Activated naive CD8-positive, alpha-beta T cell treated with anti-CD3 and anti-CD28 coated beads, Interleukin-2, amount 10 ng/mL, durations not matched to agents 7 days and 5 days (primary cell): Measurements from ENCODE around the gene MAP3K13. TPM values are rescaled to one million over a fixed set of nuclear protein-coding genes. Genes with fewer than 3 reads are reported as not detected.
A peak's percentile ranks its signal among the peaks of the same experiment; 100 is the strongest.
"Not testable (repeated sequence)": the region's sequence is repeated elsewhere in the genome, so short reads cannot be mapped to it uniquely, and the experiment has no call there.

Experiments
- ATAC-seq: fragments of 150-1000 bp; cut with Tn5 transposase; one replicate; pipeline ENCODE4 v1.10.0; 2021; ENCODE audit warnings: low read depth, moderate library complexity
- POLR2A ChIA-PET: fragments of 350-600 bp; sonication (Branson Sonifier 250); formaldehyde crosslinking; loops from one replicate; lab custom pipeline; 2021; ENCODE audit warnings: antibody characterized with exemption; lab: Charles Lee
- DNase-seq: peaks from one replicate; pipeline ENCODE4 v3.0.0; 2021
- H3K27ac Mint-ChIP-seq: one replicate; pipeline ENCODE4 v1.8.0; 2022; ENCODE audit warnings: mild to moderate bottlenecking, mixed read lengths
- H3K27me3 Mint-ChIP-seq: one replicate; pipeline ENCODE4 v1.8.0; 2022; ENCODE audit warnings: mild to moderate bottlenecking, moderate library complexity, mixed read lengths
- H3K36me3 Mint-ChIP-seq: one replicate; pipeline ENCODE4 v1.8.0; 2021; ENCODE audit warnings: mild to moderate bottlenecking, mixed read lengths
- H3K4me1 Mint-ChIP-seq: one replicate; pipeline ENCODE4 v1.8.0; 2021; ENCODE audit warnings: mixed read lengths
- H3K4me3 Mint-ChIP-seq: one replicate; pipeline ENCODE4 v1.8.0; 2022; ENCODE audit warnings: mild to moderate bottlenecking, moderate library complexity, mixed read lengths
- H3K9me3 Mint-ChIP-seq: one replicate; pipeline ENCODE4 v1.8.0; 2021; ENCODE audit warnings: mixed read lengths
- total RNA-seq, 2 experiments: library from RNA; stranded (reverse); gene quantifications; one replicate each; pipeline ENCODE4 v1.2.3, GENCODE V29; 2021

Gene MAP3K13
- total RNA-seq, 2 experiments from 2014 or later: 11.4 to 12.5 TPM

DNA sequence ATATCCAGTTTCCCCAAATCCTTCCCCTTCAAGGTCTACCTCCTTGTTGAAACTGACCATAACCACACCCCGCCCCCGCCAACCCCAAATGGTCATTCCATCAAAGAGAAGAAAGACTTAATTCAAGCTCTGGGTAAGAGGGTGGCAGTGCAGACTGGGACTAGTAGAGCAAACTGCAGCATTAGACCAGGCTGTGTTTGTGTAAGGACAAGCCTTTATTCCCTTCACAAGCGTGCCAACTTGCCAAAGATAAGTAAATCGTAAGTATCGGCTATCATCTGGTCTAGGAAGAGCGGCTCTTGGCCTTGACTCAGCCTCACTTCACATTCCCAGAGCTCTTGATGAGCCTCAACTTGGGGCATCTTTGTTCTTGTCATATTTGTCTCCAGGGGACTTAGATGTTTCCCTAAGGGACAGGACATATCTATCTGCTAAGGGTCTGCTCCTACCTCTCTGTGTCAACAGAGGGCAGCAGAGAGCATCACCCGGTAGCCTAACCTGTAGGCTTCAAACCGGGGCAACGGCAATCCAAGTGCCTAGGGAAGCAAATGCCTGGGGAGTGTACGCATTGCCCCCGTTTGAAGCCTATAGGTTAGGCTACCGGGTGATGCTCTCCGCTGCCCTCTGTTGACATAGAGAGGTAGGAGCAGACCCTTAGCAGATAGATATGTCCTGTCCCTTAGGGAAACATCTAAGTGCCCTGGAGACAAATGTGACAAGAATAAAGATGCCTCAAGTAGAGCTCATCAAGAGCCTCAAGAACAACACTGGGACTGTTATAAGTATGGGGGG is 8.9 kb upstream of the MAP3K13 start:
- ATAC-seq: peak; percentile 100
- peak; percentile 60 for DNase-seq
- POLR2A ChIA-PET: no interaction called here
- peaks cover 40% of the 10 kb centered on the region for H3K27me3 Mint-ChIP-seq
- H3K4me3 Mint-ChIP-seq: no peak overlapping the region
- no peaks in the 10 kb centered on the region for H3K4me1 Mint-ChIP-seq
- H3K36me3 Mint-ChIP-seq: no peaks in the 10 kb centered on the region
- no peak overlapping the region for H3K27ac Mint-ChIP-seq
- no peaks in the 10 kb centered on the region for H3K9me3 Mint-ChIP-seq

- Mint-ChIP-seq H3K27ac (no peak overlapping the region), H3K27me3 (peaks cover 36% of the 10 kb centered on the region), H3K36me3 (no peaks in the 10 kb centered on the region), H3K4me1 (no peaks in the 10 kb centered on the region), H3K4me3 (no peak overlapping the region), H3K9me3 (no peaks in the 10 kb centered on the region)
- POLR2A ChIA-PET: no interaction called here
- DNase-seq (no peak), ATAC-seq (no peak)
Observed at GRCh38 chr3:185356499-185356898, 6.4 kb upstream of the MAP3K13 start.

DNA sequence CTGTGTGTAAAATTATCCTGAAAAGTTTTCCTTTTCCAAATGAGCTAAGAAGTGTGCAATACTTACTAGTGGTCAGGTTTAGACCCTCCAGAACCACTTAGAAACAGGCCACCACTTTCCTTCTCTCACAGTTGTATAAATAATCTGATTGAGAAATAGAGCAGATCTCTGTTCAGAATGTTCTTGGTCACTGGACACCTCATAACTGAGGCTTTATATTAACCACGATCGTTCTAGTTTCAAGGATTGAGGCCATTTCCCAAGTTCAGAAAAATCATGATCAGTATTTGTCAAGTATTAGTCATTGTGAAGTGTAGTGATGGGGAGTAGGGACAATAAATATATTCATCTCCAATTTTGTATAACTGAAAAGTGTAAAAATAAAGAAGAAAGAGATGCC is 1.0 kb upstream of the MAP3K13 start:
- Mint-ChIP-seq H3K36me3 (no peaks in the 10 kb centered on the region), H3K27ac (no peak overlapping the region), H3K4me1 (peaks cover 10% of the 10 kb centered on the region), H3K4me3 (no peak overlapping the region), H3K9me3 (no peaks in the 10 kb centered on the region), H3K27me3 (peaks cover 63% of the 10 kb centered on the region)
- no peak for DNase-seq
- POLR2A ChIA-PET: no interaction called here
- no peak for ATAC-seq

DNA sequence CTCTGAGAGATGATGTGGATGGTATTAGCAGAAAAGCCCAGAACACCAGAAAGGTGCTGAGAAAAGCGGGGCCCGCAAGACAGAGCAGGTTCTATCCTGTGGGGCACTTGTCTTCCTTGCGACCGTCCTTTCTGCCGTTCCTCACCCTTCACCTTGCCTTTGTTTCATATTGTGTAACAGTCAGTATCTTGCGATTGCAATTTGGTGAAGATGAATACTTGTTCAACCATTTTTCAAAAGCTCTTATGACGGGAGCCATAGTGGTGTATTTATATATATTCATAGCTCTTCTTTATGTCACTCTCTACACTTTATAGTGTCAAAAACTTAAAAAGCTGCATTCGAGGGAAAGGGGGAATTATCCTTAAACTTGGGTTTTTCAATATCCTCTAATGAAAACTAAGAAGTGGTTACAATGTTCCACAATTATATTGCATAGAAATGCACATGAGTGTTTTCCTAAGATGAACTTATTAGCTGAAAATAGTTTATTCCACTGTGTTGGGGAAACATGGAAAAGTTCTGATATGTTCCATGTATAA is 797 bp downstream of the MAP3K13 start:
- ATAC-seq (peak; percentile 45), DNase-seq (no peak)
- Mint-ChIP-seq H3K4me1 (peaks cover 10% of the 10 kb centered on the region), H3K27ac (no peak overlapping the region), H3K36me3 (no peaks in the 10 kb centered on the region), H3K4me3 (peak overlapping the region; percentile 85), H3K27me3 (peaks cover 63% of the 10 kb centered on the region), H3K9me3 (no peaks in the 10 kb centered on the region)
- POLR2A ChIA-PET: no interaction called here

DNA sequence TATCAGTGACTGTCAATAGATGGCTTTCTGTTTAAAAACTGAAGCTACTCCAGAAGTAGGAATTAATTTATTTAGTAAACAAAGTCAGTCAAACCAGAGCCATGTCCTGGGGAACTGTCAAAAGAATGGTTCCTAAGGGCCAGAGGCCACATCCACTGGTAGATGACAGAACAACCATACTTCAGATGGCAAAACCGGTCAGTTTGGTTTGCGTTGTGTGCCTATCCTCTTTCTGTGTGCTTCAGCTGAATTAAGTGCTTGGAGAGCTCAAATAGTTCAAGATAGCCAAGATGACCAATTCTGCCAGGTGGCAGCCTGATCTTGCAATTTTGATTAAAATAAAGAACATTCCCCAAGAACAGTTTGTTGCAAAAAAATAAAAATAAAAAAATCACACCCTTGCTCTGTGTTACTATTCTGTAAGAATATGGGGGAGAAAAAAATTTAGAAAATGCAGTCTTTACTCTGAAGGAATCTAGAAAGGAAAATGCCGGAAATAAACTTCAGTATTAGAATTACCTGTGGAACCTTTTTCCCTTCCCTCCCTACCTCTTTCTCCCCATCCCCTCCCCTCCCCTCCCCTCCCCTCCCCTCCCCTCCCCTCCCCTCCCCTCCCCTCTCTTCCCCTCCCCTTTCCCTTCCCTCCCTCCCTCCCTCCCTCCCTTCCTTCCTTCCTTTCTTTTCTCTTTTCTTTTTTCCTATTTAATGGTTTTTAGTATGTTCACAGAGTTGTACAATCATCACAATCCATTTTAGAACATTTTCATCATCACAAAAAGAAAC is 2.5 kb downstream of the MAP3K13 start:
- POLR2A ChIA-PET: no interaction called here
- Mint-ChIP-seq H3K9me3 (no peaks in the 10 kb centered on the region), H3K4me1 (peaks cover 10% of the 10 kb centered on the region), H3K4me3 (no peak overlapping the region), H3K36me3 (no peaks in the 10 kb centered on the region), H3K27me3 (peaks cover 67% of the 10 kb centered on the region), H3K27ac (no peak overlapping the region)
- ATAC-seq (no peak), DNase-seq (no peak)

DNA sequence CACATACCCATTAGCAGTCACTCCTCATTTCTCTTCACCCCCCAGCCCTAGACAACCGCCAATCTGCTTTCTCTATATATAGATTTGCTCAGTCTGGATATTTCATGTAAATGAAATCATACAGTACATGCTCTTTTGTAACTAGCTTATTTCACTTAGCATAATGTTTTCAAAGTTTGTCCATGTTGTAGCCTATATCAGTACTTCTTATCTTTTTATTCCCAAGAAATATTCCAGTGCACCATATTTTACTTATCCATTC is 3.1 kb downstream of the MAP3K13 start:
- POLR2A ChIA-PET: no interaction called here
- no peak for DNase-seq
- Mint-ChIP-seq H3K4me3 (no peak overlapping the region), H3K36me3 (no peaks in the 10 kb centered on the region), H3K9me3 (no peaks in the 10 kb centered on the region), H3K4me1 (peaks cover 10% of the 10 kb centered on the region), H3K27me3 (peaks cover 67% of the 10 kb centered on the region), H3K27ac (no peak overlapping the region)
- ATAC-seq: no peak

DNA sequence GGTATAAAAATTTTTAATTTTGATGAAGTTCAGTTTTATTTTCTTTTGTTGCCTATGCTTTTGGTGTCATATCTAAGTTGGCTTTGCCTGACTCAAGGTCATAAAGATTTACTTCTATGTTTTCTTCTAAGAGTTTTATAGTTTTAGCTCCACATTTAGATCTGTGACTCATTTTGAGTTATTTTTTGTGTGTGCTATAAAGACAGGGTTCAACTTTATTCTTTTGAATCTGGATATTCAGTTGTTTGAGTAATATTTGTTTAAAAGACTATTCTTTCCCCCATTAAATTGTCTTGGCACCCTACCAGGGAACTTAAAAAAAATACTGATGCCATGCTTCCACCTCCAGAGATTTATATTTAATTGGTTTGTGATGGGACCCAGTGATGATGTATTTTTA is 4.0 kb downstream of the MAP3K13 start:
- no peak overlapping the region for H3K27ac Mint-ChIP-seq
- no peaks in the 10 kb centered on the region for H3K36me3 Mint-ChIP-seq
- no peak overlapping the region for H3K4me3 Mint-ChIP-seq
- POLR2A ChIA-PET: no interaction called here
- no peaks in the 10 kb centered on the region for H3K9me3 Mint-ChIP-seq
- DNase-seq (no peak), ATAC-seq (no peak)
- peaks cover 10% of the 10 kb centered on the region for H3K4me1 Mint-ChIP-seq
- peaks cover 68% of the 10 kb centered on the region for H3K27me3 Mint-ChIP-seq

GRCh38 chr3:185370349-185370748 is 7.4 kb downstream of the MAP3K13 start:
- not testable (repeated sequence) for H3K27ac Mint-ChIP-seq

GRCh38 chr3:185371306-185372074 is 8.6 kb downstream of the MAP3K13 start:
- peaks cover 37% of the 10 kb centered on the region for H3K27me3 Mint-ChIP-seq

More at GRCh38 chr3:185370349-185370748, 7.4 kb downstream of the MAP3K13 start:
- H3K4me3 Mint-ChIP-seq, H3K36me3 Mint-ChIP-seq, DNase-seq, H3K4me1 Mint-ChIP-seq, ATAC-seq, H3K9me3 Mint-ChIP-seq, POLR2A ChIA-PET: not testable (repeated sequence)
- H3K27me3 Mint-ChIP-seq: peaks cover 46% of the 10 kb centered on the region

GRCh38 chr3:185381320-185382058 is 18.6 kb downstream of the MAP3K13 start:
- POLR2A ChIA-PET: no interaction called here
- H3K27ac Mint-ChIP-seq: no peak overlapping the region
- ATAC-seq: no peak
- no peak overlapping the region for H3K4me3 Mint-ChIP-seq
- no peaks in the 10 kb centered on the region for H3K4me1 Mint-ChIP-seq
- peaks cover 11% of the 10 kb centered on the region for H3K27me3 Mint-ChIP-seq
- peaks cover 1% of the 10 kb centered on the region for H3K9me3 Mint-ChIP-seq
- no peak for DNase-seq
- no peaks in the 10 kb centered on the region for H3K36me3 Mint-ChIP-seq

More at GRCh38 chr3:185371306-185372074, 8.6 kb downstream of the MAP3K13 start:
- no peaks in the 10 kb centered on the region for H3K9me3 Mint-ChIP-seq
- no peak overlapping the region for H3K4me3 Mint-ChIP-seq
- H3K4me1 Mint-ChIP-seq: no peaks in the 10 kb centered on the region
- DNase-seq: no peak
- POLR2A ChIA-PET: no interaction called here
- H3K36me3 Mint-ChIP-seq: no peaks in the 10 kb centered on the region
- ATAC-seq: no peak
- no peak overlapping the region for H3K27ac Mint-ChIP-seq

- ATAC-seq: no peak
- Mint-ChIP-seq H3K36me3 (no peaks in the 10 kb centered on the region), H3K9me3 (peaks cover 1% of the 10 kb centered on the region), H3K4me1 (no peaks in the 10 kb centered on the region), H3K27ac (no peak overlapping the region), H3K27me3 (peaks cover 14% of the 10 kb centered on the region), H3K4me3 (no peak overlapping the region)
- POLR2A ChIA-PET: no interaction called here
- DNase-seq: no peak
Observed at GRCh38 chr3:185382154-185382553, 19.2 kb downstream of the MAP3K13 start.

GRCh38 chr3:185386515-185386914 is 23.6 kb downstream of the MAP3K13 start:
- H3K27me3 Mint-ChIP-seq: peaks cover 18% of the 10 kb centered on the region
- H3K27ac Mint-ChIP-seq, DNase-seq, H3K9me3 Mint-ChIP-seq, H3K4me3 Mint-ChIP-seq, ATAC-seq, H3K4me1 Mint-ChIP-seq, POLR2A ChIA-PET, H3K36me3 Mint-ChIP-seq: not testable (repeated sequence)

GRCh38 chr3:185387646-185388045 is 24.7 kb downstream of the MAP3K13 start:
- H3K36me3 Mint-ChIP-seq: no peaks in the 10 kb centered on the region
- H3K4me3 Mint-ChIP-seq: no peak overlapping the region
- H3K4me1 Mint-ChIP-seq: no peaks in the 10 kb centered on the region
- DNase-seq (no peak), ATAC-seq (no peak)
- no peak overlapping the region for H3K27ac Mint-ChIP-seq
- H3K9me3 Mint-ChIP-seq: peaks cover 1% of the 10 kb centered on the region
- H3K27me3 Mint-ChIP-seq: peaks cover 18% of the 10 kb centered on the region
- POLR2A ChIA-PET: no interaction called here
